Hematopoietic multipotent progenitor cell treated with erythropoietin and hydrocortisone succinate and interleukin-3 and kit ligand, for 15 days (in vitro differentiated cells): ENCODE results near the gene ZCCHC4.
"Not testable (repeated sequence)": the region's sequence is repeated elsewhere in the genome, so short reads cannot be mapped to it uniquely, and the experiment has no call there.

Experiments
- DNase-seq: peaks from one replicate; pipeline ENCODE4 v3.0.0-alpha.2; 2015; ENCODE audit warnings: low spot score

ZCCHC4 gene

GRCh38 chr4:25321703-25322102 is 9.1 kb downstream of the ZCCHC4 start:
- DNase-seq: no peak

GRCh38 chr4:25328463-25328862 is 15.9 kb downstream of the ZCCHC4 start:
- not testable (repeated sequence) for DNase-seq

- DNase-seq: no peak
Measured at GRCh38 chr4:25330335-25330734, 17.8 kb downstream of the ZCCHC4 start.

GRCh38 chr4:25330905-25331808 is 18.6 kb downstream of the ZCCHC4 start:
- DNase-seq: peak; percentile 10

GRCh38 chr4:25343671-25344070 is 31.1 kb downstream of the ZCCHC4 start:
- no peak for DNase-seq

- no peak for DNase-seq
Measured at GRCh38 chr4:25345744-25346143, 33.2 kb downstream of the ZCCHC4 start.

GRCh38 chr4:25346913-25347312 is 34.3 kb downstream of the ZCCHC4 start:
- no peak for DNase-seq

- DNase-seq: no peak
Measured at GRCh38 chr4:25347473-25347872, 34.9 kb downstream of the ZCCHC4 start.

- DNase-seq: no peak
Measured at GRCh38 chr4:25347971-25348370, 35.4 kb downstream of the ZCCHC4 start.

GRCh38 chr4:25350561-25350960 is 38.0 kb downstream of the ZCCHC4 start:
- DNase-seq: no peak

- no peak for DNase-seq
Measured at GRCh38 chr4:25351777-25352416, 39.3 kb downstream of the ZCCHC4 start.

GRCh38 chr4:25356068-25356467 is 43.5 kb downstream of the ZCCHC4 start:
- DNase-seq: no peak

- no peak for DNase-seq
Measured at GRCh38 chr4:25358515-25359275, 46.1 kb downstream of the ZCCHC4 start.

GRCh38 chr4:25361253-25361652 is 48.7 kb downstream of the ZCCHC4 start:
- DNase-seq: no peak

- DNase-seq: peak; percentile 65
Measured at GRCh38 chr4:25367004-25367621, 54.5 kb downstream of the ZCCHC4 start.

GRCh38 chr4:25367877-25368276 is 55.3 kb downstream of the ZCCHC4 start:
- DNase-seq: no peak

- DNase-seq: no peak
Measured at GRCh38 chr4:25368315-25368714, 55.7 kb downstream of the ZCCHC4 start.

GRCh38 chr4:25370242-25370641 is 57.7 kb downstream of the ZCCHC4 start:
- DNase-seq: no peak

- not testable (repeated sequence) for DNase-seq
Measured at GRCh38 chr4:25372549-25372948, 60.0 kb downstream of the ZCCHC4 start.

GRCh38 chr4:25376754-25377571 is 64.4 kb downstream of the ZCCHC4 start, which contains the start of gene ANAPC4:
Gene ANAPC4, plus strand, starts transcription at chr4:25377263. Its CDS starts 165 bp downstream, at chr4:25377428.
- DNase-seq: peak; percentile 91
